ENCODE measurements around the gene PER1. TPM values are rescaled to one million over a fixed set of nuclear protein-coding genes. Genes with fewer than 3 reads are reported as not detected.
"Not testable (repeated sequence)": the region's sequence is repeated elsewhere in the genome, so short reads cannot be mapped to it uniquely, and the experiment has no call there.

The PER1 gene
- total RNA-seq, 1 donor from 2014 or later: 21.9 TPM

- H3K27me3 ChIP-seq (ENCODE audit: control insufficient read depth, insufficient read depth, low read length): no peaks in the 10 kb centered on the region
- DNase-seq (ENCODE audit: low read depth) (no peak), FAIRE-seq (no peak)
- TF ChIP-seq CTCF (IDR thresholded peaks at IDR 0.05; ENCODE audit: insufficient read depth, low read length, severe bottlenecking): no peak
- H3K4me3 ChIP-seq (ENCODE audit: low read depth, low read length): no peak overlapping the region
- H3K36me3 ChIP-seq (ENCODE audit: control insufficient read depth, insufficient read depth, low read length): no peaks in the 10 kb centered on the region
Observed at GRCh38 chr17:8108972-8109660, 43.1 kb downstream of the PER1 start.

- H3K4me3 ChIP-seq (ENCODE audit: low read depth, low read length); H3K27me3 ChIP-seq (ENCODE audit: control insufficient read depth, insufficient read depth, low read length); H3K36me3 ChIP-seq (ENCODE audit: control insufficient read depth, insufficient read depth, low read length); FAIRE-seq; DNase-seq (ENCODE audit: low read depth): not testable (repeated sequence)
Observed at GRCh38 chr17:8106980-8107379, 45.2 kb downstream of the PER1 start.

GRCh38 chr17:8105957-8106398, 46.2 kb downstream of the PER1 start:
- DNase-seq (ENCODE audit: low read depth) (peak; percentile 91), FAIRE-seq (peak; percentile 90)

GRCh38 chr17:8104911-8105310, 47.3 kb downstream of the PER1 start:
- TF ChIP-seq CTCF (IDR thresholded peaks at IDR 0.05; ENCODE audit: insufficient read depth, low read length, severe bottlenecking): no peak
- no peak overlapping the region for H3K4me3 ChIP-seq (ENCODE audit: low read depth, low read length)
- FAIRE-seq: no peak
- H3K36me3 ChIP-seq (ENCODE audit: control insufficient read depth, insufficient read depth, low read length): no peaks in the 10 kb centered on the region
- DNase-seq (ENCODE audit: low read depth): no peak
- H3K27me3 ChIP-seq (ENCODE audit: control insufficient read depth, insufficient read depth, low read length): no peaks in the 10 kb centered on the region

More at GRCh38 chr17:8105957-8106398, 46.2 kb downstream of the PER1 start:
- Histone ChIP-seq H3K36me3 (ENCODE audit: control insufficient read depth, insufficient read depth, low read length) (no peaks in the 10 kb centered on the region), H3K4me3 (ENCODE audit: low read depth, low read length) (no peak overlapping the region), H3K27me3 (ENCODE audit: control insufficient read depth, insufficient read depth, low read length) (no peaks in the 10 kb centered on the region)
- no peak for TF ChIP-seq CTCF (IDR thresholded peaks at IDR 0.05; ENCODE audit: insufficient read depth, low read length, severe bottlenecking)

GRCh38 chr17:8103549-8103948, 48.7 kb downstream of the PER1 start:
- no peak for TF ChIP-seq CTCF (IDR thresholded peaks at IDR 0.05; ENCODE audit: insufficient read depth, low read length, severe bottlenecking)
- DNase-seq (ENCODE audit: low read depth) (peak; percentile 79), FAIRE-seq (no peak)

GRCh38 chr17:8101721-8102120, 50.5 kb downstream of the PER1 start:
- DNase-seq (ENCODE audit: low read depth) (no peak), FAIRE-seq (no peak)
- no peak overlapping the region for H3K4me3 ChIP-seq (ENCODE audit: low read depth, low read length)
- H3K27me3 ChIP-seq (ENCODE audit: control insufficient read depth, insufficient read depth, low read length): no peaks in the 10 kb centered on the region
- no peak for TF ChIP-seq CTCF (IDR thresholded peaks at IDR 0.05; ENCODE audit: insufficient read depth, low read length, severe bottlenecking)
- H3K36me3 ChIP-seq (ENCODE audit: control insufficient read depth, insufficient read depth, low read length): no peaks in the 10 kb centered on the region

More at GRCh38 chr17:8103549-8103948, 48.7 kb downstream of the PER1 start:
- H3K27me3 ChIP-seq (ENCODE audit: control insufficient read depth, insufficient read depth, low read length): no peaks in the 10 kb centered on the region
- no peaks in the 10 kb centered on the region for H3K36me3 ChIP-seq (ENCODE audit: control insufficient read depth, insufficient read depth, low read length)
- H3K4me3 ChIP-seq (ENCODE audit: low read depth, low read length): no peak overlapping the region
